GM12874 (cell line): Measurements from ENCODE around the gene ARHGEF7.

Experiments
- CTCF ChIP-seq: IDR thresholded peaks from 2 replicates; pipeline ENCODE4 v1.5.1; 2011; ENCODE audit warnings: low read depth, mild to moderate bottlenecking, control low read depth, low read length, moderate library complexity; ENCODE audit not compliant: insufficient read depth

ARHGEF7 gene

GRCh38 chr13:111313911-111314425, 198.9 kb downstream of the ARHGEF7 start:
- no peak for TF ChIP-seq CTCF

GRCh38 chr13:111314852-111315251, 199.7 kb downstream of the ARHGEF7 start:
- no peak for TF ChIP-seq CTCF

- no peak for TF ChIP-seq CTCF
Measured at GRCh38 chr13:111315347-111315995, 200.4 kb downstream of the ARHGEF7 start.

- TF ChIP-seq CTCF = no peak
Measured at GRCh38 chr13:111316161-111316730, 201.1 kb downstream of the ARHGEF7 start.

GRCh38 chr13:111317042-111317550, 202.0 kb downstream of the ARHGEF7 start:
- TF ChIP-seq CTCF = no peak

- TF ChIP-seq CTCF = no peak
Measured at GRCh38 chr13:111317571-111318345, 202.6 kb downstream of the ARHGEF7 start.

GRCh38 chr13:111318386-111318785, 203.3 kb downstream of the ARHGEF7 start:
- TF ChIP-seq CTCF = no peak
